Central memory CD8-positive, alpha-beta T cell (primary cell): ENCODE results near the gene NCAM2.

Experiments used
- ATAC-seq: fragments of 150-1000 bp; cut with Tn5 transposase; replicated peaks from 2 replicates; pipeline ENCODE4 v1.10.0; 2022; ENCODE audit warnings: mild to moderate bottlenecking, moderate FRiP score, moderate number of reproducible peaks; ENCODE audit not compliant: poor library complexity, severe bottlenecking; ENCODE audit errors: extremely low read depth
- DNase-seq, 2 donors: peaks; one replicate each; pipeline ENCODE4 v3.0.0; 2021; ENCODE audit warnings: low spot score in 2 of 2
- H3K27ac Mint-ChIP-seq: one replicate; pipeline ENCODE4 v1.8.0; 2022; ENCODE audit warnings: low read depth, mild to moderate bottlenecking, moderate library complexity, mixed read lengths
- H3K27me3 Mint-ChIP-seq: one replicate; pipeline ENCODE4 v1.8.0; 2022; ENCODE audit warnings: mixed read lengths
- H3K36me3 Mint-ChIP-seq: one replicate; pipeline ENCODE4 v1.8.0; 2022; ENCODE audit warnings: mild to moderate bottlenecking, moderate library complexity, mixed read lengths; ENCODE audit not compliant: insufficient read depth
- H3K4me1 Mint-ChIP-seq: one replicate; pipeline ENCODE4 v1.8.0; 2022; ENCODE audit warnings: mixed read lengths
- H3K4me3 Mint-ChIP-seq: one replicate; pipeline ENCODE4 v1.8.0; 2022; ENCODE audit warnings: mild to moderate bottlenecking, moderate library complexity, mixed read lengths
- H3K9me3 Mint-ChIP-seq: one replicate; pipeline ENCODE4 v1.8.0; 2022; ENCODE audit warnings: mixed read lengths

Gene NCAM2

DNA sequence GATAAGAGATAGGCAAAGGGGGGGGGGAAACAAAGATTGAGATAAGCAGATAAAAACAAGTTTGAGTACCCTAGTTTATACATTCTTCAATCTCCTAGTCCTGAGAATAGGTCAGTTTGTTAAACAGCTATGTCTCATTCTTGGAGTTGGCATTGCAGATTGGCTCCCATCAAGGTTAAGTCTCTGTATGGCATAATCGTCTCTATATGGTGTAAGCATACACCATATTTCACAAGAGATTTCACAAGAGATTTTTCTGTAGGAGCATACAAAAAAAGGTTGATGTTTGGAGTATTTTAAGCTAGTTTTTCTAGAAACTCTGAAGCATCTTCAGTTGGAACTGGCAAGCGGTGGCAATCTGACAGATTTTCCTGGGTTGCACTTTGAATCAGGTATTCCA, 35.8 kb downstream of the NCAM2 start:
- no peak for ATAC-seq
- Mint-ChIP-seq H3K27ac (no peak overlapping the region), H3K27me3 (no peaks in the 10 kb centered on the region), H3K4me3 (no peak overlapping the region), H3K9me3 (no peaks in the 10 kb centered on the region), H3K4me1 (no peaks in the 10 kb centered on the region), H3K36me3 (no peaks in the 10 kb centered on the region)
- DNase-seq = no peak

DNA sequence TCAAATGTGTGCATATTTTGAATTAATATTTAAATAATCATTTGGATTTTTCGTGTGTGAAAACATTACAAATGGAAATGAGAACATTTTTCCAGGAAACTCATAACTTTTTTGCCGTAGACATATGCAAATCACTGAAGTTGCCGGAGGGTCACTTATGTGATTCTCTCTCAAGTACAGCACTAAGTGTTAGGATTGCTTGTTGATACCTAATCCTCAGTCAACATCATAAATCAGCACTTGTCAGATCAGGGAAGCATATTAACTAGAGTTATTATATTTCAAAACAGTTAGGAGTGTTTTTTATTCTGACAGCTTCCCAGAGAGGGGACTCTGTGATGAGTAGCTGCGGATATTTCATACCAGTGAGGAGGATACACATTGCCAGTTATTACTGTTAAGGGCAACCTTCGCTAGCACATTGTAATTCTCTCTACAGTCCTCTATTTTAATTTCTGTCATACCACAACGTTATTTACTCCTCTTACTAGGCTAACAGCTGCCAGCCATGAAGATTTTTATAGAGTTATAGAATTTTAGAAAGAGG, 41.5 kb downstream of the NCAM2 start:
- ATAC-seq (no peak), DNase-seq (no peak)
- H3K27me3 Mint-ChIP-seq = no peaks in the 10 kb centered on the region
- no peak overlapping the region for H3K27ac Mint-ChIP-seq
- peaks cover 20% of the 10 kb centered on the region for H3K9me3 Mint-ChIP-seq
- H3K4me3 Mint-ChIP-seq = no peak overlapping the region
- H3K4me1 Mint-ChIP-seq = no peaks in the 10 kb centered on the region
- H3K36me3 Mint-ChIP-seq = no peaks in the 10 kb centered on the region

DNA sequence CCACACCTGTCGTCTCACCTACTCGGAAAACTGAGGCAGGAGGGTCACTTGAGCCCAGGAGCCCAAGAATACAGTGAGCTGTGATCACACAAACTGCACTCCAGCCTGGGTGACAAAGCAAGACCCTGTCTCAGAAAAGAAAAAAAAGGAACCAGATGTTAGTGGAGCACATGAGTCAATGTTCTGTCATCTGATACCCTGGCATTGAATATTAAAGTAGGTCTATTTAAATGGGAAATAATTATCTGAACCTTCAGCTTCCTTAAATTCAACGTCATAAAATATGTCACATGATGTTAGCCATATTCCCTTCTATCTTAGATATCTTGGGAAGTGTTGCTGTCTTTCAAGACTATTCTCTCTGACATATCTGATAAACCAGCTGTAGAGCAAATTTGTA, 47.3 kb downstream of the NCAM2 start:
- Mint-ChIP-seq H3K9me3 (peaks cover 20% of the 10 kb centered on the region), H3K4me3 (no peak overlapping the region), H3K36me3 (no peaks in the 10 kb centered on the region), H3K27ac (no peak overlapping the region), H3K4me1 (no peaks in the 10 kb centered on the region), H3K27me3 (no peaks in the 10 kb centered on the region)
- ATAC-seq (no peak), DNase-seq (no peak)

GRCh38 chr21:21046063-21046462, 47.9 kb downstream of the NCAM2 start:
- H3K27ac Mint-ChIP-seq = no peak overlapping the region
- DNase-seq (no peak), ATAC-seq (no peak)
- peaks cover 15% of the 10 kb centered on the region for H3K9me3 Mint-ChIP-seq
- H3K4me1 Mint-ChIP-seq = no peaks in the 10 kb centered on the region
- H3K4me3 Mint-ChIP-seq = no peak overlapping the region
- H3K36me3 Mint-ChIP-seq = no peaks in the 10 kb centered on the region
- no peaks in the 10 kb centered on the region for H3K27me3 Mint-ChIP-seq

DNA sequence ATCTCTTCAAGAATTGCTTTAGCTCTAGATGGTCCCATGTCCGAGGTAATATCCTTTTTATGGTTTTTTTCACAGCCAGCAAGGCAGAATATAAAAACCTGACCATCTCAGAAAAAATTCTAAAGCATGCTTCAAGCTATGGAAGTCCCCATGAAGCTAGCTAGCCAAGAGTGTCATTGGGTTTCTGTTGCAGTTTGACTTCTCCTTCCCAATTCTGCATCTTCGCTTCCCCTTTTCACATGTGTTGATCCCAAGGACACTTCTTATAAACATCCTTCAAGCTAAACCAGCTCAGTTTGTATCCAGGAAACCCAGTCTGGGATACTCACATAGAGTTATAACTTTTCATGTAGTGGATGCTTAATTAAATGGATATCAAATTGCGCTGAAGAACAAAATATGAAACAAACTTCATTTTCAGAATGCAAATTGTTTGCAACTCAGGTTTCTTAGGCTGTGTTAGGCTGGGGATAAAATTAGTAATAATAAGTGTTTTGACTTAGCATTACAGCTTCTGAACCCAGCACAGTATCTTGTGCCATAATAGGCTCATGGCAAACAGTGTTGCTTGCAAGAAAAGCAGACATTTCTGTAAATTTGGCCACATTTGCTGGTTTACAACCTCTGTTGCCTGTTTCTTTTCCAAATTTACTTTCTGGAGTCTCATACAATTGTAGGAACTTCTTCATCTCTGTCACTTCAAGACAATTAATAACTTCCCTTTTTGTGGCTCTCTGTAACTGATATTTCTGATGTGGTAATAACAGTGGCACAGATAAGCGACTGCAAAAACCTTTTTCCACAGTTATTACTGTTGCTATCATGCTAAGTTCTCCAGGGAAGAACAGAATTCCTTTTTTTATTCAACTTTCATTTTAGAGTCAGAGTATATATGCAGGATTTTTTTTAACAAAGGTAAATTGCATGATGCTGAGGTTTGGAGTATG, 53.2 kb downstream of the NCAM2 start:
- DNase-seq = no peak
- H3K9me3 Mint-ChIP-seq = peaks cover 4% of the 10 kb centered on the region
- H3K4me1 Mint-ChIP-seq = no peaks in the 10 kb centered on the region
- H3K27me3 Mint-ChIP-seq = no peaks in the 10 kb centered on the region
- no peak for ATAC-seq
- H3K4me3 Mint-ChIP-seq = no peak overlapping the region
- no peaks in the 10 kb centered on the region for H3K36me3 Mint-ChIP-seq
- H3K27ac Mint-ChIP-seq = no peak overlapping the region

DNA sequence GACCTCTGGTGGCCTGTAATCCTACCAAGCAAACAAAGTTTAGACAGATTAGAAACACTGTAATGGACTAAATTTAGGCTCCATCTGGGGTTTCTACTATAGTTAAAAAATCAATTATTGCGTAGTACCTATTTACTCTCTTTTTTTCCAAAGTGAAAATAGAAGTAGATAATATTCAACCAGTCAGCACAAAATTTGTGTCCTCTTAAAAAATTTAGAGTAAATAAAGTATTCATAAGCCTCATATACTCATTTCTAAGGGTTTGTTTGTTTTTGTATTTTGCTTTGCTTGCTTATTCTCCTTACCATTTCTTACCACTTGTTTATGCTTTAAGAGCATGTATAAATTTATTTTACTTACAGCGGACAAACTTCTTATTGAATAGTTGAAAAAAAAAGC, 54.5 kb downstream of the NCAM2 start:
- ATAC-seq = no peak
- DNase-seq = no peak
- Mint-ChIP-seq H3K9me3 (peaks cover 11% of the 10 kb centered on the region), H3K27ac (no peak overlapping the region), H3K4me3 (no peak overlapping the region), H3K4me1 (no peaks in the 10 kb centered on the region), H3K36me3 (no peaks in the 10 kb centered on the region), H3K27me3 (no peaks in the 10 kb centered on the region)

DNA sequence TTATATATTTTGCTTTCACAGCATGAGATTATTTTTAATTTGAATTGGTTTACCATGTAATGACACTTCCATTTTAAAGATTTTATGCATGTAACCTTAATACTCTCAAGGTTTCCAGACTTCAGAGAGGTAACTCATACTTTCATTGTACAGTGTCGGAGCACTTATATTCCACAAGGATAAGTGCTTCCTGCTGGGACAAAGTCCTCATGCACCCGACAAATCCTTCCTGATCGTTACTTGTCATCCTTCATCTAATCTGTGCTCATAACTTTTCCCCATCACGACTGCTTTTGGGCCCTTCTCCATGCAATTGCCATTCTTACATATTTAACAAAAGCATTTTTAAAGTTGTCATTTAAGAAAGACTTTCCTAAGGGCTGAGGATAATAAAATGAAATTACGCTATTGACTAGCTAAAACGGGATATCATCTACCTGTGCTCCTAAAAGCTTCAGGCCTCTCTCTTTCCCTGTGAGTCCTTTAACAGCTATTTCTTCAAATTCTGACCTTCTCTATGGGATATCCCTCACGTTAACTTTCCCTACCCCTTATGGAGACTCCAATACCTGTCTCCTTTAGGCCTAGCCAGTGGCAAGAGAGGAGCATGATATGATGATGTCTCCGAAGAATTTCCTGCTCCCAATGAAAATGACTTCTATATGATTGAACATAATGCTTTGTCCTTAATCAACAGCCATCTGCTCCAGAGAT, 59.3 kb downstream of the NCAM2 start:
- Mint-ChIP-seq H3K36me3 (no peaks in the 10 kb centered on the region), H3K9me3 (peaks cover 20% of the 10 kb centered on the region), H3K27ac (no peak overlapping the region), H3K4me3 (no peak overlapping the region), H3K4me1 (no peaks in the 10 kb centered on the region), H3K27me3 (no peaks in the 10 kb centered on the region)
- DNase-seq = no peak
- no peak for ATAC-seq

DNA sequence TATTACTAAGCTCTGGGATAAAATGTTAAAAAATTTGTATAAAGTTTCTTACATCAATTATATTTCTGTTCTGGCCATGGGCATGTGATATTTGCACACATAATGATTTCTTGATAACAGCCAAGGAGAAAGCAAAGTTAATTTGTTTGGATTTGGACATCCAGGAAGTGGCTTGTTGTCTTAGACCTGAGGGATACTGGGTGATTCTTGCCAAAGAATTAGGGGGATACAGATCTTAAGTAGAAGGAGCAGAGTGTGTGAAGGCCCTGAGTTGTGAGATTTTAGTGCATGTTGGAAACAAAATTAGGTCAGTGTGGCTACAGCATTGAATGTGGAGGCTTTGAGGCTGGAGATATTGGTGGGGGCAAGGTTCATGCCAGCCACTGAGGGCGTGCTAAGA, 65.6 kb downstream of the NCAM2 start:
- DNase-seq = no peak
- Mint-ChIP-seq H3K36me3 (no peaks in the 10 kb centered on the region), H3K27ac (no peak overlapping the region), H3K4me1 (no peaks in the 10 kb centered on the region), H3K9me3 (peaks cover 12% of the 10 kb centered on the region), H3K4me3 (no peak overlapping the region), H3K27me3 (no peaks in the 10 kb centered on the region)
- no peak for ATAC-seq

GRCh38 chr21:21064353-21064752, 66.1 kb downstream of the NCAM2 start:
- H3K4me1 Mint-ChIP-seq = no peaks in the 10 kb centered on the region
- H3K27me3 Mint-ChIP-seq = no peaks in the 10 kb centered on the region
- no peak overlapping the region for H3K4me3 Mint-ChIP-seq
- ATAC-seq (no peak), DNase-seq (no peak)
- H3K27ac Mint-ChIP-seq = no peak overlapping the region
- peaks cover 12% of the 10 kb centered on the region for H3K9me3 Mint-ChIP-seq
- H3K36me3 Mint-ChIP-seq = no peaks in the 10 kb centered on the region

- Mint-ChIP-seq H3K9me3 (peaks cover 18% of the 10 kb centered on the region), H3K27ac (no peak overlapping the region), H3K36me3 (peaks cover 1% of the 10 kb centered on the region), H3K4me1 (no peaks in the 10 kb centered on the region), H3K27me3 (no peaks in the 10 kb centered on the region), H3K4me3 (no peak overlapping the region)
- DNase-seq (no peak), ATAC-seq (no peak)
These were observed 69.2 kb downstream of the NCAM2 start for GRCh38 chr21:21067375-21067774.

DNA sequence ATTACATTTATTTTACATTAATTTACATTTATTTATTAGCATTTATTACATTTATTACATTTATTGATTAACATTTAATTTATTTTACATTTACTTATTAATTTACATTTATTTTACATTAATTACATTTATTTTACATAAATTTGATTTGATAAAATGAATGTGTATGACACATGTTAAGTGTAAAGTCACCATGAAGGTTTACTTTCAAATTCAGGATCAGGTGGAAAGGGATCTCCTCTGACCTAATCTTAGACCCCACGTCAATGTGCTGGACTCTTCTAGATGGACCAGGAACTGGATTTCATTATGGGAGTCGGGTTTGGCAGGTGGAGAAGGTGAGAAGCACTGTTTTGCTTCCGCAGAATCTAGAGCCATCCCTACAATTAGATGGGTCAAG, 76.1 kb downstream of the NCAM2 start:
- Mint-ChIP-seq H3K27me3 (no peaks in the 10 kb centered on the region), H3K4me1 (no peaks in the 10 kb centered on the region), H3K4me3 (no peak overlapping the region), H3K9me3 (peaks cover 24% of the 10 kb centered on the region), H3K36me3 (peaks cover 3% of the 10 kb centered on the region), H3K27ac (no peak overlapping the region)
- DNase-seq = no peak
- no peak for ATAC-seq

DNA sequence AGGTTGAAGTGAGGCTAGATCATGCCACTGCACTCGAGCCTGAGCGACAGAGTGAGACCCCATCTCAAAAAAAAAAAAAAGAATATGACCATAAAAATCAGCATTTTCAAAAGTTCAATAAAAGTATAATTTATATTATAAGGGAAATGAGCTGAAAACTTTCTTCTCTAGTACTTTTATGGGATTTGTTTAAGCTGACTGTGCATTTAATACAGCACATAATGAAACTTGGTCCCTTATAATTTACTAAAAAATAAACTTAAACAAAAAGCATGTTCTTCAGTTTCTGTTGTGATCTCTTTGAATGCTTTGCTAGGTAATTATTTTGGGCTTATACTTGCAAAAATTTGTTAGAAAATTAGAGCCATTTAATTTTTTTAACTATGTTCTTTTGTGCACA, 77.8 kb downstream of the NCAM2 start:
- no peaks in the 10 kb centered on the region for H3K27me3 Mint-ChIP-seq

DNA sequence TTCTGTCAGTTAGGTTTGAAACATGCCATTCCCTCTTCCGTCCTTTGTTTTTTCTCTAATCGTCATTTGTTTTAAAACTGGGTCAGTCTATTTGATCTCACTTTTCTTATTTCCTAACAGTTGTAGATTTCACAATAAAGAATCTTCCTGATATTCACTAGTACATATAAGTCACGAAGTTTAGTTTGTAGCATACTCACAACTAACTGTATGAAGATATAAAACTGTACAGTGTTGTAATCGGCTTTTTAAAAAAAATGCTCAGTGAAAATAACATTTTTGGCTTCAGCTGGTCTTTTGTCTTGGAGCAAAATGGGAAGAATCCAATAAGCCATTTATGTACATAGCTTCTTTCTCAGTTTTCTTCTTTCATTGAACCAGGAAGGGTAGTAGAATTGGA, 78.3 kb downstream of the NCAM2 start:
- Mint-ChIP-seq H3K4me1 (no peaks in the 10 kb centered on the region), H3K9me3 (peaks cover 11% of the 10 kb centered on the region), H3K36me3 (peaks cover 2% of the 10 kb centered on the region), H3K27ac (no peak overlapping the region), H3K4me3 (no peak overlapping the region), H3K27me3 (no peaks in the 10 kb centered on the region)
- DNase-seq (no peak), ATAC-seq (no peak)

More for the DNA sequence above, 77.8 kb downstream of the NCAM2 start:
- Mint-ChIP-seq H3K4me1 (no peaks in the 10 kb centered on the region), H3K9me3 (peaks cover 15% of the 10 kb centered on the region), H3K36me3 (peaks cover 2% of the 10 kb centered on the region), H3K27ac (no peak overlapping the region), H3K4me3 (no peak overlapping the region)
- DNase-seq (no peak), ATAC-seq (no peak)
